Pons (tissue), 1 donor: ENCODE data around the gene MAPK8.

Experiments used
- DNase-seq: peaks from one replicate; pipeline ENCODE4 v3.0.0-alpha.2; 2016; ENCODE audit warnings: low spot score

Gene MAPK8

GRCh38 chr10:48463318-48464003 lies 157.0 kb downstream of the MAPK8 start:
- DNase-seq: peak; percentile 24

DNA sequence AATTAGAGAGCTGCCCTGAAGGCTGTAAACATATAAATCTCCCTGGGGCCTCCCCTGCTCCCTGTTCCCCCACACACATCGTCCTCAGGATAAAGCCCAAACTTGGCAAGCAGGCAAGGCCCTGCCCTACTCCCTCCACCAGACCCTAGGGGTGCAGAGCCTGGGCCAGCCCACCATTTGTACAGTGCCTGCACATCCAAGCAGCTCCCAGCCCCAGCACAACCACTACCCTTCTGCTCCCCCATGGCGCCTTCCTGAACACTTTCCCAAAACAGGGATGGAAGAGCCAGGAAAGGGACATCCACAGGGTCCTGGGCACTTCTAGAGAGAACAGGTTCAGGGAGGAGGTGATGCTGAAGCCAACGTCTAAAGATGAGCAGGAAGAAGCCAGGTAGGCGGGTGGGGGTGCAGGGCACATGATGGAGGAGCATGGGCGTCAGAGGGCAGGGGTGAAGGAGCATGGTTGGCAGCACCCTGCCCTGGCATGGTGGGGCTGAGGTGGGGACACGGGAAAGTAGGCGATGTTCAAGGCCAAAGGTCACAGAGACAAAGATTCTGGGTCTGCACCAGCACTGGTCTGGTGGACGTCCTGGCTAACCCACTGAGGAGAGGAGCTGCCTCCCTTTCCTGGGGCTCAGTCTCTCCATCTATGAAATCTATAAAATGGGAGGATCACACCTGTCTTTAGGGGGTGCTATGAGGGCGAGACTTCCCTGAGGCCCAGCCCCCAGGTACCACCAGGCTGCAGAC lies 157.8 kb downstream of the MAPK8 start:
- no peak for DNase-seq

GRCh38 chr10:48464871-48465736 lies 158.6 kb downstream of the MAPK8 start:
- peak; percentile 54 for DNase-seq

DNA sequence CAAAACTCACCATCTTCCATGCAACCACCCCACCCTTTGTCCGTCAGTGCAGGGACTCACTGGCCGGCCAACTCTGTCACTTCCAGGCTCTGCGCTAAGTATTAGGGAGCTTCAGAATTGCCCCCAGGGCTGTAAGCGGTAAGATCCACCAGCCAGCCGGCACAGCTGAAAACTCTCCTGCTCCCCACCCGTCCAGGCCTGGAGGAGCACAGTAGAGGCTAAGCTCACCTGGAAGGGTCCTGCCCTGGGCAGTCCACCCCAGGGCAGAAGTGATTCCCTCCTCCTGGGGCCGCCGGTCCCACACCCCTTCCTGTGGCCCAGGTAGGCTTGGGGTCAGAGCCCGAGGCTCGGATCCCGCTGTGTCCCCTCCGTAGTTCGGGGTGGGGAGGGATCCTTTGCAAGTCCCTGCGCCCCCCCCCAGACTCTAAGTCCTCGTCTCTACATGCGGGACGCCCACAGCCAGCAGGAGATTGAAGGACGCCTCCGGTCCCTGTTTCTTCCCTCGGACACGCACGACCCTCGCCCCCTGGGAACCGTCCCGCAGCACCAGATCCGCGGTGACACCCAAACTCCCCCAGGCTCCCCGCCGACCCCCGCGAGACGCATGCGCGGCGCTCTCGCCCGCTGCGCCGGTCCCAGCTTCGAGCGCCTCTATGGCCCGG lies 159.5 kb downstream of the MAPK8 start:
- no peak for DNase-seq

DNA sequence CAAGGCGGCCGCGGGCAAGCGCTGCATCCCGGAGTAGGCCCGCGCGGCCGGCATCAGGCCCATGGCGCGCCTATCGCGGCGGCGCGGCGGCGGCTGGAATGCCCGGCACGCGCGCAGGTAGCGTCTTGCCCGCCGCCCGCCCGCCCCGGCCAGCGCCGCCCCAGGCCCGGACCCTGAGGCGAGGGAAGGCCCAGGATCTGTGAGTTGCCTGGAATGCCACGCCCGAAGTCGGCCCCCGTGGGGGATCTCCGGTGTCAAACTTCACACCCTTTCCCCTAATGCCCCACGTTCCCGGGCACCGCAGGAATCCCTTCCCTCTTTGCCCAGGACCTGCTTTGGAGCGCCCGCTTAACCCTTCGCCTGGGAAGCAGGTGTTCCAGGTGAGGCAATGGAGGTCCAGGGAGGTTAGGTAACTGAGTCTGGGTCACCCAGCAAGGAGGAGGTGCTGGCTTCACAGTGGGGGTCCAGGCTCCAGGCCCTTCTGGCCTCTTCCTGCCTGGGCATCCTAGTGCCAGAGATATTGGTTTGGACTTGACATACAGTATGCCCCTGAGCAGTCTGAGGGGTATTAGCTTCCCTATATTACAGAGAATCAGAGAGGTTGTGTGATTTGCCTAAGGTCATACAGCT lies 160.2 kb downstream of the MAPK8 start:
- no peak for DNase-seq

DNA sequence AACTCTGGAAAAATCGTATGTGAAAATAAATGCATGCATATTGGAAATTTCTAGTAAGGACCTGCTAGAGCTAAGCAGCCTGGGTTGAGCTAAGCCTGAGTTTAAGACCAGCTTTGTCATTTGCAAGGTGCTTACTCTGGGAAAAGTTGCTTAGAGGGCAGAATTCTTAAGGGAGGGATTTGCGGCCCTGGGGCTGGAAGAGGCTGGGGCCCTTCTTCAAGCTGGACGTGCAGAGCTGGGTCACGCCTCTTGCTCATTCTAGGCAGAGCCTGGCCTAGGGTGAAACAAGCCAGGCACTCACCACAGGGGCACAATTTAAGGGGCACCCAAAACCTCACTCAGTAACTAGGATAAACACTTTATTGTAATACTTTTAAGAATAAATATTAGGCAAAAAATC lies 161.2 kb downstream of the MAPK8 start:
- DNase-seq: no peak

GRCh38 chr10:48468130-48468790 lies 161.8 kb downstream of the MAPK8 start:
- DNase-seq: no peak

GRCh38 chr10:48468866-48469511 lies 162.5 kb downstream of the MAPK8 start:
- DNase-seq: peak; percentile 68

GRCh38 chr10:48469516-48470020 lies 163.1 kb downstream of the MAPK8 start:
- DNase-seq: no peak

GRCh38 chr10:48470115-48470892 lies 163.8 kb downstream of the MAPK8 start:
- peak; percentile 88 for DNase-seq

GRCh38 chr10:48470893-48471805 lies 164.7 kb downstream of the MAPK8 start:
- DNase-seq: no peak

DNA sequence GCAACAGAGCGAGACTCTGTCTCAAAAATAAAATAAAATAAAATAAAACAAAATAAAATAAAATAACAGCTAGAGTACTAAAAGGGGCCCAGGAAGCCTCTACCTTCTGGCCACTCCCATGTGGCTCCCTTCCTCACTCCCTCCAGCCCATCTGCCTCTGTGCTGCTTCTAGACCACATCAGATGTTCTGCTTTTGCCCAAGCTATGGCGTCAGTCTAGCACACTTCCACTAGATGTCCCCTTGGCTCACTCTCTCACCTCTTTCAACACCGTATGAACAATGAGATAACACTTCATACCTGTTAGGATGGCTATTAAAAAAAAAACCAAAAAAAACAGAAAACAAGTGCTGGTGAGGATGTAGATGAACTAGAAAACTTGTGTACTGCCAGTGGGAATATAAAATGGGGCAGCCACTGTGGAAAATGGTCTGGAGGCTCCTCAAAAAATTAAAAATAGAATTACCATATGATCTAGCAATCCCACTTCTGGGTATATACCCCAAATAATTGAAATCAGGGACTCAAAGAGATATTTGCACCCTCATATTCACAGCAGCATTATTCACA lies 166.1 kb downstream of the MAPK8 start:
- DNase-seq: no peak

DNA sequence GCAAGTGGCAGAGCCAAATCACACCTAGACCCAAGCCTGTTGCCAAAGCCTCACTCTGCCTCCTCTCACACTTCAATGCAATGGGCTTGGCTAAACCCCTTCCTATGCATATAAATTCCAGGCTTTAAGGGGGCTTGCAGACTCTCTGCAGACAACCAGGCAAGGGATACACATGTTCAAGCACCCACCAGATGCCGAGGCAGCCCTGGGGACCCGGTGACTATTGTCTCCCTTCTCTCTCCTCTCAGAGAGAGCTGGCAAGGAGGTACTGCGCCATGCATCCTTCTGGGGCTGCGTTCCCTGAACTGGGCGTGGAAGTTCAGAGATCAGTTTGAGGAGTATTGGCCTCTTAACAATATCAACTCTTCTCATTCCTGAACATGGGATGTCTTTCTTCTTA lies 167.2 kb downstream of the MAPK8 start:
- no peak for DNase-seq

- DNase-seq: no peak
Observed at GRCh38 chr10:48474765-48475365, 168.4 kb downstream of the MAPK8 start.

DNA sequence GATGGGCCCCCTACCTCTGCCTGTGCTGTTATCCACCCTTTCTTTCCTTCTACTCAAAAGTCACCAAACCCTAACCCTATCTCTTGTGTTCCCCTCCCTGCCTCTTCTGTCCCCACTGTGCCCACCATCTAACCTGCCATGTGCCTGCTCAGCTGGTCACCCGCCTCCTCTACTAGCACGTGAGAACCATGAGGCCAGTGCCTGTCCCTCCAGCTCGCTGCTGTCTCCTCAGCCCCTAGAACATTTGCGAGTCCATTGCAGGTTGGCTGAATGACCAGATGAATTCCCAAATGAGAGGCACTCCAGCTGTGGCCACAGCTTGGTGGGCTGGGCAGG lies 169.4 kb downstream of the MAPK8 start:
- DNase-seq: no peak

DNA sequence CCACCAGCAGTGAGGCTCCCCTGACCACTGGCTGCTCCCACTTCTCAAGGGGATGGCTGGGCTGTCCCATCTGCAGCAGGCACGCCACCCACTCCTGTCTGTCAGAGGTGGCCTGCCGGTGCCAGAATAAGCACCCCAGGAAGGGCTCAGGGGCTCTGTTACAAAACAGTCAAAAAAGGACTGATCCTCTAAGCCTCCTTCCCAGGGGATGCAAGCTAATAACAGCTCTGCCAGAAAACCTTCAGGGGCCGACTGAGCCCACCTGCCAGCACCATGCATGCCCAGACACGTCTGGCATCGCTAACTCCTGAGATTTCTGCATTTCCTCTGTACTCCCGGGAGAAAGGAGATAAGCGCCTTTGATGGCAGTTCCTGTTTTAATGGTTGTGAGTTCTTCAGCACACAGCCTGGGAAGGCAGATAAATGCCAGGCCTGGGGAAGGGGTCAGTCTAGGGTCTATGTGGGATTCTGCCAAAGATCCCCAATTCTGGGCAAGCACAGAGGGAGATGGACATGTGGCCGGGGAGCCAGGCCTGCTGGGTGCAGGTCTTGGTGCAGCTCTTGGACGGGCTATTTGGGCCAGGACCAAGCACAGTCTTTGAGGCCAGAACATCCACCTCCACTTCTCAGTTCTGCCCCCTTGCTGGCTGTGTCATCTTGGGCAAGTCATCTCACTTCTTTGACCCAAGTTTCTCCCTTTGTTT lies 170.0 kb downstream of the MAPK8 start:
- no peak for DNase-seq

DNA sequence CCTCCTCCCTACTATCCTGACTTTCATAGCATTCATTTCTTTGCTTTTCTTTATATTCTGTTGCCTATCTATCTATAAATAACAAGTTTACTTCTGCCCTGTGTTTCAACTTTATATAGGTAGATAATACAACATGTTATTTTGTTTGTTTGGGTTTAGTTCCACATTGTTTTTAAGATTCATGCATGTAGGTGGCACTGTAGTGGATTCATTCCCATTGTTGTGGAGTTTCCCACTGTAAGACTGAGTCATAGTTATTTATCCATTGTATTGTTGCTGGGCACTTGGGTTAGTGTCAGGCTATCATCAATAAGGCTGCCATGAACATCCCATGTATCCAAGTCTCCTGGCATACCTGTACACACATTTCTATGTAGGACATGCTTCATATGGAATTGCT lies 170.7 kb downstream of the MAPK8 start:
- DNase-seq: no peak
